Iris pigment epithelial cell (primary cell): ENCODE results near the gene ZNF14.
"Not testable (repeated sequence)": the region's sequence is repeated elsewhere in the genome, so short reads cannot be mapped to it uniquely, and the experiment has no call there.

Source experiments
- DNase-seq: peaks from one replicate; pipeline ENCODE4 v3.0.0-alpha.2; 2011; ENCODE audit warnings: low read depth

ZNF14 gene

GRCh38 chr19:19746286-19747213, 13.6 kb upstream of the ZNF14 start:
- no peak for DNase-seq

- DNase-seq = no peak
These were observed 12.8 kb upstream of the ZNF14 start for GRCh38 chr19:19745496-19746285.

- DNase-seq = no peak
These were observed 11.7 kb upstream of the ZNF14 start for GRCh38 chr19:19744641-19745040.

GRCh38 chr19:19743921-19744320, 11.0 kb upstream of the ZNF14 start:
- not testable (repeated sequence) for DNase-seq

- no peak for DNase-seq
These were observed 10.3 kb upstream of the ZNF14 start for GRCh38 chr19:19743176-19743575.

- DNase-seq = no peak
These were observed 9.9 kb upstream of the ZNF14 start for GRCh38 chr19:19742773-19743172.

- DNase-seq = no peak
These were observed 8.3 kb upstream of the ZNF14 start for GRCh38 chr19:19741184-19741583.

GRCh38 chr19:19740755-19741154, 7.8 kb upstream of the ZNF14 start:
- DNase-seq = no peak

GRCh38 chr19:19738564-19738963, 5.7 kb upstream of the ZNF14 start:
- DNase-seq = no peak

- DNase-seq = no peak
These were observed 4.8 kb upstream of the ZNF14 start for GRCh38 chr19:19737559-19738332.

- DNase-seq = no peak
These were observed 11.0 kb downstream of the ZNF14 start for GRCh38 chr19:19721896-19722295.

- DNase-seq = no peak
These were observed 13.1 kb downstream of the ZNF14 start for GRCh38 chr19:19719798-19720197.

GRCh38 chr19:19711934-19712828, 20.7 kb downstream of the ZNF14 start:
- peak; percentile 5 for DNase-seq

- DNase-seq = no peak
These were observed 21.5 kb downstream of the ZNF14 start for GRCh38 chr19:19711306-19711933.

- DNase-seq = no peak
These were observed 22.4 kb downstream of the ZNF14 start for GRCh38 chr19:19710506-19710905.

GRCh38 chr19:19704836-19705235, 28.1 kb downstream of the ZNF14 start:
- DNase-seq = no peak

- not testable (repeated sequence) for DNase-seq
These were observed 32.4 kb downstream of the ZNF14 start for GRCh38 chr19:19700493-19700892.

- no peak for DNase-seq
These were observed 35.3 kb downstream of the ZNF14 start for GRCh38 chr19:19697589-19697988.

GRCh38 chr19:19696386-19696785, 36.5 kb downstream of the ZNF14 start:
- no peak for DNase-seq

- DNase-seq = no peak
These were observed 41.2 kb downstream of the ZNF14 start for GRCh38 chr19:19691683-19692082.

- not testable (repeated sequence) for DNase-seq
These were observed 43.9 kb downstream of the ZNF14 start for GRCh38 chr19:19689023-19689422.
